Left colon (tissue), 2 donors: ENCODE data around the gene CSNK1G1. TPM values are rescaled to one million over a fixed set of nuclear protein-coding genes. Genes with fewer than 3 reads are reported as not detected.

ENCODE experiments used
- ATAC-seq: fragments of 200-7000 bp; cut with Tn5 transposase; one replicate; pipeline ENCODE4 v1.9.1; 2020; ENCODE audit warnings: mild to moderate bottlenecking, moderate library complexity
- DNase-seq, 2 donors: peaks; one replicate each; pipeline ENCODE4 v3.0.0-alpha.2; 2020
- intact Hi-C, 2 donors: fragments of 100-400 bp; cut with DNase I in 1 of 2; cut with micrococcal nuclease in 1 of 2; formaldehyde crosslinking; loops; one replicate each; pipeline versions ENCODE4 v1.11.2 to v1.14.0; 2022; cut with DNase I, micrococcal nuclease
- total RNA-seq, 2 donors: library from RNA; stranded (reverse); fragmentation: NEBNext Ultra II Directional; extraction: Animal tissue kit (Norgen Biotek cat#: 25700); gene quantifications; one replicate each; pipeline ENCODE4 v1.2.1, GENCODE V29; 2021
- donor health status: DM: no; HTN: no; CAD: no.
- donor health status: DM: yes; HTN: yes; CAD: no.

CSNK1G1 gene
- total RNA-seq, 2 donors from 2014 or later = 19.9 to 20.4 TPM

DNA sequence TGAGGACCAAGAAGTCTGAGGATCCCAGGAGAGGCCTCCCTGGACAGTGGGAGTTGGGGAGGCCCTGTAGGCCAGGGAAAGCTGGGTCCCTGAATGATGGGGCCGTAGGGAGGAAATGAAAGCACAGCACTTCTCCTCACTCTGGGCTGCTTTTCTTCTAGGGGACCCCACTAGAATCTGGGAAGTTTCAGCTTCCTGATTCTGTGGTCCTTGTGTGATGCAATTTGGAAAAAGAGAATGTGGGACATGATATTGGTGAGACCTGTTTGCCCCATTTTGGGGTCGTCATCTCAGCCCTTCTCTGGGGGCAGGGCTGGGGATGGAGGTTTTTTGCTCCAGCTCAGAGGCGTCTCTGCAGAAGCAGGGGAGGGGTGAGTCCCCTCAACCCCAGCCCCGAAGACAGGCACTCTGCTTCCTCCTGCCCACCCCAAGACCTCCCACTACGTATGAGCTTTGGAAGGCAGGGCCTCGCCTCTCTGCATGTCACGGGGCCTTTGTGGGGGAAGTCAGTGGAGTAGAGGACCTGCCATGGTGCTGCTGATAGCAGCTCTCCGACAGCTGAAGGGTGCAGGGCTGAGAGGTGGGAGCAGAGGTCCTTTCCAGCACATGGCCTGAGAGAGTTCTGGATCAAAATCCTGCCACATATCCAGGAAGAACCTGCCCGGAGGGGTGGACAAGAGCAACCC, 205.9 kb downstream of the CSNK1G1 start:
- intact Hi-C loops = no loop called here
- DNase-seq = no peak
- no peak for ATAC-seq

- ATAC-seq = no peak
- DNase-seq = no peak
- intact Hi-C loops = no loop called here
Observed at GRCh38 chr15:64149424-64149823, 206.5 kb downstream of the CSNK1G1 start.

DNA sequence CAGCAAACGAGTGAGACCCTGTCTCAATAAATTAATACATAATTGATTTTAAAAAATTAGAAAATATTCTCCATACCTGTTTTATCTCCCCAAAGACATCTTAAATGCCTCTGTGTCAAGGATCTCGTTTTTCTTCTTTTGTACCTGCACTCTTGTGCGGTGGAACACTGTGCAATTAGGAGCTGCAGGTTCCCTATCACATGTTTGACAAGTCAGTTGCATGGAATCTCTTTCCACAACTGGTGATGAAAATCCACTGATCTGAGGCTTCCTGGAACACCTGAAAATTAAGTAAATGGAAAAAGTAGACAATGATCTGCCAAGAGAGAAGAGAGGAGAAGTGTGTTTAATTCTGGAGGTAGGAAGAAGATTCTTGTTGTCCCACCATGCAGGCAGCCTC, 207.4 kb downstream of the CSNK1G1 start:
- DNase-seq (no peak), ATAC-seq (no peak)
- intact Hi-C loops = no loop called here

- no peak for ATAC-seq
- intact Hi-C loops = no loop called here
Observed at GRCh38 chr15:64148168-64148567, 207.8 kb downstream of the CSNK1G1 start.

DNA sequence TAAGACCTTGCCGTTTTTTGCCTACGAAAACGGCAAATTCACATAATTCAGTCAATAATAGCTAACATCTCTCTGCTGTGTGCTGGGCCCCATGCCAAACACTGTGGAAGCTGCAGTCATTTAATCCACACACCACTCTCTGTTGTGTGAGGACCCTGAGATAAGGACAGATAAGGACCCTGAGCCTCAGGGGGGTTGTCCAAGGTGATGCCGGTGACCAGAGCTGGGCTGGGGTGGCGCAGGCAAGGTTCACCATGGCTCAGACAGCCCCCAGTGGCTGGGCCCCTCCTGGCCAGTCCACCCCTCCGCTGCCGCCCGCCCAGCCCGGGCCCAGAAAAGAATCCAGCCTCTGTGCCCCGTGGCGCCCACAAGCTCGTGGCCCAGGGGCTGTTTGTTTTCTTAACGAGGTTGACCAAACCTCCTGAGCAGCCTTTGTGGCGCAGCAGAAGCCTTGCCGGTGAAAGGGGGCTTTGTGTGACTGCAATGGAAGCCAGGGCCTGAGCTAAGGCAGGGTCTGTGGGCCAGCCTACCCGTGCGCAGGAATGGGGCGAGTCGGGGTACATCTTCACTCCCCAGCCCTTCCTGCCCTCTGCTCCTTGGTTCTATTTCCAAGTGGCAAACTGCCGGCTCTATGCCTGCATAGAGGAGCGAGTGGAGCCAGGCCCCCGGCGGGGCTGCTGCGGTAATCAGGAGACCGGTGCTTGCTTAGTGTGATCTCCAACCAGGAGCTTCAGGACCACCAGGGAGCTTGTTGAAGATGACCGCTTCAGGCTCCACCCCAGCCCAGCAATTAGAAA, 208.9 kb downstream of the CSNK1G1 start:
- ATAC-seq (no peak), DNase-seq (no peak)
- intact Hi-C loops = no loop called here

More at GRCh38 chr15:64148168-64148567, 207.8 kb downstream of the CSNK1G1 start:
- DNase-seq = no peak

DNA sequence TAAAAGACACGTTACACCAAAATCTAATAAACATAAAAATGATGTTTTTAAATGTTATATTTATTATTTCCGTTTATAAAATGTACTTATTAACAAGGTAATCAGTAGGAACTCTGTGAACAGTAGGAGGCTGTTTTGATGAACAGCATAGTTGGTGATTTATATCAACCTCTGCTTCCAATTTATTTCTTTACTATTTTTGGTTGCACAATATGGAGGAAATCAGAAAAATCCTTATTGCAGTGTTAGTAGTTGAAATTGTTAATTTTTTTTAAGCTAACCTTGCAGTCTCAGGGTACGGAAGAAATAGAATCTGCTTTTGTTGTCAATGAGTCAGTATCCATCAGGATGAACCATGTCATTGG, 209.5 kb downstream of the CSNK1G1 start:
- intact Hi-C loops = no loop called here
- DNase-seq = no peak
- ATAC-seq = no peak

DNA sequence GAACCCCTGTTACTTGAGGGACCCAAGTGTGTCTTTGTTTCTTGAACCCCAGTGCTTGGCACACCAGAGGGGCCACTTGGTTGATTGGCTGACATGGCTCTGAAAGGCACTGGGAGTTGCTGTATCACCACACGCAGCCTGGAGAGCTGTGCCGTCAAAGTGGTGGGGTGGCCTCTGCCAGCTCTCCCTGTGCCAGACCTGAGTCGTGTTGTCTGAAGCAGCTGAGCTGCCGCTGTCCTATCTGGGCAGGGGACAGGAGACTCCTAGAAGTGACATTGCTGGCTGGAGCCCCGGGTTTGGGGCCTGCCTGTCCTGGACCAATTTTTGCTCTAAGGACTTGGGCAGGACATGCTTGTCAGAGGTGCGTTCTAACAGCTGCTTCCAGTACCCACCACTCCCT, 209.9 kb downstream of the CSNK1G1 start:
- ATAC-seq (no peak), DNase-seq (no peak)
- intact Hi-C loops = no loop called here

- DNase-seq (no peak), ATAC-seq (peak; percentile 26)
- intact Hi-C loops = no loop called here
Observed at GRCh38 chr15:64144565-64145281, 211.2 kb downstream of the CSNK1G1 start.

GRCh38 chr15:64144192-64144564, 211.8 kb downstream of the CSNK1G1 start:
- intact Hi-C loops = no loop called here
- DNase-seq (no peak), ATAC-seq (no peak)

DNA sequence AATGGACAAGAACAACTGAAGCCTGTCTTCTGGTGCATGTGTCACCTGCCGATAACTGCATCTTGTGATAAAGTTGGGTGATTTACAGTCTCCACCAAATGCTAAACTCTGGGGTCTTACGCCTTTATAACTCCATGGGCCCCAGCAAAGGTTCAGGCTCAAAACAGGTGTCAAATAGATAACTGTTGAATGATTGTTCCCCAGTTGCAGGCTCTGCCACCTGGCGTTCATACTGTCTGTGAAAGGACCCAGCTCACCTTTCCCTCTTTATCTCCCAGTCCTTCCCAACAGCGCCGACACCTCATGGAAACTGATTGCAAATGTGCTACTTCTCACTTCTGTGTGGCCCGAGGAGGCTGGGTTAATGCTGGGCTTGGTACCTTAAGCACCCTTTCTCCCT, 212.7 kb downstream of the CSNK1G1 start:
- DNase-seq = no peak
- no peak for ATAC-seq
- intact Hi-C loops = no loop called here

GRCh38 chr15:64141798-64142512, 214.0 kb downstream of the CSNK1G1 start:
- intact Hi-C loops = no loop called here
- no peak for DNase-seq
- no peak for ATAC-seq

GRCh38 chr15:64138331-64138941, 217.5 kb downstream of the CSNK1G1 start:
- intact Hi-C loops = no loop called here
- no peak for DNase-seq
- ATAC-seq = no peak

DNA sequence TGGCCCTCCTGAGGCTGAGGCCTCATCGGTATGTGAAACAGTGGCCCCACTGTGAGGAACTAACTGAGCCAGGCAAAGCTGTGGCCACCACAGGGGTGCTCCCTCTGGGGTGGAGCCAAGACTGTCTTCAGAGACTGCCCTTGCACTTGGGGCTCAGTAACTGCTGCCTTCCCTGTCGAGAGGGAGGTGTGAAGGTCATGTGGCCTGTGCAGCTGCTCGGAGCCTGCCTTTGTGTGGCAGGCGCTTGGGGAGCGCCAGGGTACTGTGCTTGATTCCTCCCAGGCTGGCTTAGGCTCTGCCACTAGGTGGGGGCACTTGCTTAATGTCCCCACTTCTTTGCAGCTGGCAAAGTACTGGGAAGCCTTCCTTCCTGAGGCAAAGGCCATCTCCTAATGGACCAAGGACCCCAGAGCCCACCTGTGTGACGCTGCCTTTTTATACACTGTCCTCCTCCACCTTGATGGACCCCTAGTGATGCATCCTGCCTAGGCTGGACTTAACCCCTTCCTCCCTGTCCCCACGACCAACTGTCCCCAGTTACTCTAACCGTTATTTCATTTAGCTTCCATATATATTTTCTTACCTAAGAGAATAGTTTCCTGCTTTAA, 218.6 kb downstream of the CSNK1G1 start:
- ATAC-seq (peak; percentile 23), DNase-seq (no peak)
- intact Hi-C loops = no loop called here

- ATAC-seq (no peak), DNase-seq (no peak)
- intact Hi-C loops = no loop called here
Observed at GRCh38 chr15:64136347-64136746, 219.6 kb downstream of the CSNK1G1 start.

DNA sequence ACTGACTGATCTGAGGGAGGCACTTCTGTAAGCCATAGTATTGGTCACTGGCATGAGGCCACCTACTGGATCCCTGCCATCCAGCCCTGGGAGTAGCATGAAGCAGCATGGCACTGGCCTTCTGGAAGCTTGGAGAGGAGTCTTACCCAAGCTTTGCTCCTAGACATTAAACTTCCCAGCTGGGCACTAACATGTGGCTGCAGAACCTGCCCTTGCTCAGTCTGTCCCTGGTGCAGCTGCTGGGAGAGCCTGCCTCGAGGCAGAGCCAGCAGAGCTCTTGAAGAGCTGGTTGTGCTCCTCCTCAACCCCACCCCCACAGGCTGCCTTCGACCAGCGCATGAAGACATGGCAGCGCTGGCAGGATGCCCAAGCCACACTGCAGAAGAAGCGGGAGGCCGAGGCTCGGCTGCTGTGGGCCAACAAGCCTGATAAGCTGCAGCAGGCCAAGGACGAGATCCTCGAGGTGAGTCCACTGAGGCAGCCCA, 221.6 kb downstream of the CSNK1G1 start:
- intact Hi-C loops = no loop called here
- ATAC-seq = no peak
- no peak for DNase-seq

- no peak for DNase-seq
Observed at GRCh38 chr15:64133623-64134344, 222.2 kb downstream of the CSNK1G1 start.

DNA sequence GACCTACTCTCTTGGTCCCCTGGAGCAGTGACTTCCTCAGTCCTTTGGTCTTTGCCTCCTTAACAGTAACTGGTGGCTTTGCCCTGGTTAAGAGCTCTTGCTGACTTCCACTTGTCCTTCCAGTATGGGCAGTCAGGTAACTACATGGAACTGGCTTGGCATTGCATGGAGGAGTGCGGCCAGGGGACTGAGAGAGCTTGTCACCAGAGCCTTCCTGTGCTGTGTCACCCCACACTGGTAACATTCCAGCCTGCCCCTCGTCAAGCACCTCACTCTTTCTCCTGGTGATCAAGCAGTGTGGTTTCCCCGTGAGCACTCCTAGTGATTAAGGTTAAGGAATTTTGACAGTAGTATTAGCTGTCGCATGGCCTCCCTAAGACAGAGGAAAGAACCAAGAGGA, 223.8 kb downstream of the CSNK1G1 start:
- DNase-seq (no peak), ATAC-seq (no peak)
- intact Hi-C loops = no loop called here

More at GRCh38 chr15:64133623-64134344, 222.2 kb downstream of the CSNK1G1 start:
- intact Hi-C loops = no loop called here
- no peak for ATAC-seq

DNA sequence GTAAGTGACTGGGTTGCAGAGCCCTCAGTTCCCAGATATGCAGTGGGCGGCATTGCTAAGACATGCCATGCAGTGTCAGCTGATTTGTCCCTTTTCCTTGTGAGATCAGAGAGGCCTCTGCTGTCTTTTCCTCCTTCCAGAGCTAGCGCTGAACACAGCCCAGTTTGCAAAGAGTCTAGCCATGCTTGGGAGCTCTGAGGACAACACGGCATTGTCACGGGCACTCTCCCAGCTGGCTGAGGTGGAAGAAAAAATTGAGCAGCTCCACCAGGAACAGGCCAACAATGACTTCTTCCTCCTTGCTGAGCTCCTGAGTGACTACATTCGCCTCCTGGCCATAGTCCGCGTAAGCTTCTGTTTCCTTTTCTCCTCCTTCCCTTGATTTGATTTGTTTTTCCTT, 224.4 kb downstream of the CSNK1G1 start:
- ATAC-seq = no peak
- DNase-seq = no peak
- intact Hi-C loops = no loop called here
